ENCODE measurements around the gene ATP1A4. TPM values are rescaled to one million over a fixed set of nuclear protein-coding genes. Genes with fewer than 3 reads are reported as not detected.

ATP1A4 gene
- total RNA-seq, 1 donor from 2014 or later: not detected

GRCh38 chr1:160122978-160123495, 28.4 kb upstream of the ATP1A4 start:
- no peaks in the 10 kb centered on the region for H3K79me2 ChIP-seq (ENCODE audit: insufficient read depth, low read length)
- no peaks in the 10 kb centered on the region for H3K9me3 ChIP-seq (ENCODE audit: insufficient read depth, low read depth, low read length)
- H2AFZ ChIP-seq (ENCODE audit: low read depth, low read length): no peak overlapping the region
- no peak for DNase-seq (ENCODE audit: low read depth)
- Mint-ChIP-seq H3K4me3 (ENCODE audit: unreplicated experiment) (no peak overlapping the region), H3K27me3 (ENCODE audit: low read depth, unreplicated experiment) (no peaks in the 10 kb centered on the region), H3K9me3 (ENCODE audit: unreplicated experiment) (no peaks in the 10 kb centered on the region), H3K4me1 (ENCODE audit: low read depth, unreplicated experiment) (peaks cover 49% of the 10 kb centered on the region), H3K36me3 (ENCODE audit: low read depth, unreplicated experiment) (no peaks in the 10 kb centered on the region), H3K27ac (ENCODE audit: unreplicated experiment) (no peak overlapping the region)
- H3K9ac ChIP-seq (ENCODE audit: low read length): no peak overlapping the region
- TF ChIP-seq CTCF (IDR thresholded peaks at IDR 0.05; ENCODE audit: insufficient read depth, low read depth, low read length) (no peak), EZH2 (IDR thresholded peaks at IDR 0.05; ENCODE audit: insufficient read depth, low read length) (no peak)
- H3K4me2 ChIP-seq (ENCODE audit: low read length): no peak overlapping the region
- no peaks in the 10 kb centered on the region for H3K27me3 ChIP-seq (ENCODE audit: insufficient read depth, low read length)
- H3K4me3 ChIP-seq (ENCODE audit: insufficient read depth, low read depth, low read length): no peak overlapping the region
- no peak for FAIRE-seq
- H3K27ac ChIP-seq (ENCODE audit: low read depth, low read length): no peak overlapping the region
- no peaks in the 10 kb centered on the region for H3K36me3 ChIP-seq (ENCODE audit: insufficient read depth, low read length)
- H4K20me1 ChIP-seq (ENCODE audit: insufficient read depth, low read length): no peaks in the 10 kb centered on the region
- H3K4me1 ChIP-seq (ENCODE audit: insufficient read depth, low read length): peaks cover 22% of the 10 kb centered on the region

- Histone ChIP-seq H3K4me2 (ENCODE audit: low read length) (no peak overlapping the region), H2AFZ (ENCODE audit: low read depth, low read length) (no peak overlapping the region), H4K20me1 (ENCODE audit: insufficient read depth, low read length) (no peaks in the 10 kb centered on the region), H3K27ac (ENCODE audit: low read depth, low read length) (no peak overlapping the region), H3K4me1 (ENCODE audit: insufficient read depth, low read length) (peaks cover 25% of the 10 kb centered on the region), H3K9ac (ENCODE audit: low read length) (no peak overlapping the region), H3K36me3 (ENCODE audit: insufficient read depth, low read length) (no peaks in the 10 kb centered on the region), H3K79me2 (ENCODE audit: insufficient read depth, low read length) (no peaks in the 10 kb centered on the region), H3K27me3 (ENCODE audit: insufficient read depth, low read length) (no peaks in the 10 kb centered on the region), H3K9me3 (ENCODE audit: insufficient read depth, low read depth, low read length) (no peaks in the 10 kb centered on the region), H3K4me3 (ENCODE audit: insufficient read depth, low read depth, low read length) (no peak overlapping the region)
- H3K36me3 Mint-ChIP-seq (ENCODE audit: low read depth, unreplicated experiment): no peaks in the 10 kb centered on the region
- TF ChIP-seq EZH2 (IDR thresholded peaks at IDR 0.05; ENCODE audit: insufficient read depth, low read length) (no peak), CTCF (IDR thresholded peaks at IDR 0.05; ENCODE audit: insufficient read depth, low read depth, low read length) (no peak)
- H3K27me3 Mint-ChIP-seq (ENCODE audit: low read depth, unreplicated experiment): no peaks in the 10 kb centered on the region
- no peak for DNase-seq (ENCODE audit: low read depth)
- peak overlapping the region; percentile 59 for H3K27ac Mint-ChIP-seq (ENCODE audit: unreplicated experiment)
- FAIRE-seq: no peak
- no peaks in the 10 kb centered on the region for H3K9me3 Mint-ChIP-seq (ENCODE audit: unreplicated experiment)
- peaks cover 47% of the 10 kb centered on the region for H3K4me1 Mint-ChIP-seq (ENCODE audit: low read depth, unreplicated experiment)
- no peak overlapping the region for H3K4me3 Mint-ChIP-seq (ENCODE audit: unreplicated experiment)
These were observed 27.7 kb upstream of the ATP1A4 start for GRCh38 chr1:160123726-160124125.

DNA sequence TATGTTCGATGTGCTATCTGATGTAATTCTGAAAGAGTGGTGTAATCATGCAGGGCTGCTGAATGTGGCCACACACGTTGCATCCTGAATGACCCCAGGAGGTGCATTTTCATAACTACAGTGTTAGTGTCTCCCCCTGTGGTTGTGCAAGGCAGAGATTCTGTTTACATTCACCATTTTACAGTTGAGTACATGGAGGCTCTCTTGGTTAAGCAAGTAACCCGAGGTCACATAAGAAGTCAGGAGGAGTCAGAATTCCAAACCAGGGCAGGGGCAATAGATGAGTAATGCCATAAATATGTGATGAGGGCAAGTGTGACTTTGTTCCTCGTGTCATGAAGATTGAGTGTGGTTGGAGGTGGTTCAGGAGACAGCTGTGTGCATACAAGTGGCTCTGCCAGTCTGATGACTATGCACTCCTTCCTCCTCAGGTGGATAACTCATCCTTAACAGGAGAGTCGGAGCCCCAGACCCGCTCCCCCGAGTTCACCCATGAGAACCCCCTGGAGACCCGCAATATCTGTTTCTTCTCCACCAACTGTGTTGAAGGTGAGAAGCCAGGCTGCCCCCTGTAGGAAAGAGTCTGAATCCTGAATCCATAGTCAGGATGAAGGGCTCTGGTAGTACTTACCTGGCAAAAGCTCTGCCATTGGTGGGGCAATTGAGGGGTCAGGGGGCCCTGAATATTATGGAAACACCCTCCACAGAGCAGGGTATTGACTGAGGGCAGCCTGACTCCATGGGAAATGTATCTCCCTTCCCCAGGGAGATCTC, 26.5 kb upstream of the ATP1A4 start:
- Mint-ChIP-seq H3K9me3 (ENCODE audit: unreplicated experiment) (no peaks in the 10 kb centered on the region), H3K36me3 (ENCODE audit: low read depth, unreplicated experiment) (no peaks in the 10 kb centered on the region), H3K4me1 (ENCODE audit: low read depth, unreplicated experiment) (peaks cover 56% of the 10 kb centered on the region), H3K4me3 (ENCODE audit: unreplicated experiment) (no peak overlapping the region), H3K27ac (ENCODE audit: unreplicated experiment) (peak overlapping the region; percentile 95), H3K27me3 (ENCODE audit: low read depth, unreplicated experiment) (no peaks in the 10 kb centered on the region)
- Histone ChIP-seq H3K9me3 (ENCODE audit: insufficient read depth, low read depth, low read length) (no peaks in the 10 kb centered on the region), H3K36me3 (ENCODE audit: insufficient read depth, low read length) (no peaks in the 10 kb centered on the region), H3K9ac (ENCODE audit: low read length) (no peak overlapping the region), H3K27me3 (ENCODE audit: insufficient read depth, low read length) (no peaks in the 10 kb centered on the region), H3K79me2 (ENCODE audit: insufficient read depth, low read length) (no peaks in the 10 kb centered on the region), H3K27ac (ENCODE audit: low read depth, low read length) (no peak overlapping the region), H2AFZ (ENCODE audit: low read depth, low read length) (no peak overlapping the region), H3K4me3 (ENCODE audit: insufficient read depth, low read depth, low read length) (no peak overlapping the region), H4K20me1 (ENCODE audit: insufficient read depth, low read length) (no peaks in the 10 kb centered on the region), H3K4me2 (ENCODE audit: low read length) (peak overlapping the region; percentile 31), H3K4me1 (ENCODE audit: insufficient read depth, low read length) (peaks cover 25% of the 10 kb centered on the region)
- FAIRE-seq (no peak), DNase-seq (ENCODE audit: low read depth) (peak; percentile 81)
- peak; percentile 7 for TF ChIP-seq CTCF (IDR thresholded peaks at IDR 0.05; ENCODE audit: insufficient read depth, low read depth, low read length)
- no peak for TF ChIP-seq EZH2 (IDR thresholded peaks at IDR 0.05; ENCODE audit: insufficient read depth, low read length)
